Measurements from ENCODE around the gene IL17RC.
"Not testable (repeated sequence)": the region's sequence is repeated elsewhere in the genome, so short reads cannot be mapped to it uniquely, and the experiment has no call there.

IL17RC gene

GRCh38 chr3:9915254-9916141 lies 1.4 kb upstream of the IL17RC start:
- DNase-seq: peak; percentile 53

GRCh38 chr3:9916346-9916733 lies 558 bp upstream of the IL17RC start:
- no peak for DNase-seq

GRCh38 chr3:9917820-9918219 lies 922 bp downstream of the IL17RC start:
- no peak for DNase-seq

GRCh38 chr3:9918261-9919038 lies 1.6 kb downstream of the IL17RC start:
- no peak for DNase-seq

- no peak for DNase-seq
These were observed 11.3 kb downstream of the IL17RC start for GRCh38 chr3:9928158-9928557.

- DNase-seq: no peak
These were observed 14.0 kb downstream of the IL17RC start for GRCh38 chr3:9930804-9931418.

- no peak for DNase-seq
These were observed 15.6 kb downstream of the IL17RC start for GRCh38 chr3:9932535-9932842.

GRCh38 chr3:9932843-9933560 lies 16.1 kb downstream of the IL17RC start:
- DNase-seq: peak; percentile 67

GRCh38 chr3:9933561-9934234 lies 16.8 kb downstream of the IL17RC start, which contains the start of gene CRELD1:
Gene CRELD1, plus strand, starts transcription at chr3:9933834. Its CDS starts 605 bp downstream, at chr3:9934439.
- peak; percentile 93 for DNase-seq

- no peak for DNase-seq
These were observed 17.3 kb downstream of the IL17RC start for GRCh38 chr3:9934235-9934621.

- DNase-seq: no peak
These were observed 18.1 kb downstream of the IL17RC start for GRCh38 chr3:9934993-9935392.

- DNase-seq: no peak
These were observed 19.1 kb downstream of the IL17RC start for GRCh38 chr3:9935966-9936510.

GRCh38 chr3:9937486-9938238 lies 20.8 kb downstream of the IL17RC start:
- DNase-seq: no peak

- no peak for DNase-seq
These were observed 22.1 kb downstream of the IL17RC start for GRCh38 chr3:9938966-9939365.

- DNase-seq: not testable (repeated sequence)
These were observed 23.0 kb downstream of the IL17RC start for GRCh38 chr3:9939906-9940305.

- no peak for DNase-seq
These were observed 23.8 kb downstream of the IL17RC start for GRCh38 chr3:9940746-9941145.

- DNase-seq: no peak
These were observed 25.3 kb downstream of the IL17RC start for GRCh38 chr3:9942164-9942563.

GRCh38 chr3:9942934-9943690 lies 26.2 kb downstream of the IL17RC start:
- DNase-seq: no peak

GRCh38 chr3:9944271-9944670 lies 27.4 kb downstream of the IL17RC start:
- DNase-seq: no peak

- DNase-seq: no peak
These were observed 28.5 kb downstream of the IL17RC start for GRCh38 chr3:9945358-9945757.

Data from NCI-H2029 (cell line).